Neural progenitor cell (in vitro differentiated cells): ENCODE results near the gene NF1.

Source experiments
- CTCF ChIP-seq: fragments of 200-600 bp; sonication (generic); IDR thresholded peaks from 2 replicates; pipeline ENCODE4 v1.5.1; 2017; ENCODE audit warnings: antibody characterized with exemption, mild to moderate bottlenecking
- EZH2 ChIP-seq: fragments of 200-600 bp; sonication (generic); IDR thresholded peaks from 2 replicates; pipeline ENCODE4 v1.6.1; 2017; ENCODE audit warnings: antibody characterized with exemption, mild to moderate bottlenecking, moderate library complexity
- EZH2phosphoT487 ChIP-seq: fragments of 200-600 bp; sonication (generic); IDR thresholded peaks from 2 replicates; pipeline ENCODE4 v1.6.1; 2017; ENCODE audit warnings: antibody characterized with exemption

GRCh38 chr17:31144836-31145235 is 50.1 kb downstream of the NF1 start:
- TF ChIP-seq CTCF (no peak), EZH2 (no peak), EZH2phosphoT487 (no peak)
